ENCODE data around the gene CCDC69.

Gene CCDC69

DNA sequence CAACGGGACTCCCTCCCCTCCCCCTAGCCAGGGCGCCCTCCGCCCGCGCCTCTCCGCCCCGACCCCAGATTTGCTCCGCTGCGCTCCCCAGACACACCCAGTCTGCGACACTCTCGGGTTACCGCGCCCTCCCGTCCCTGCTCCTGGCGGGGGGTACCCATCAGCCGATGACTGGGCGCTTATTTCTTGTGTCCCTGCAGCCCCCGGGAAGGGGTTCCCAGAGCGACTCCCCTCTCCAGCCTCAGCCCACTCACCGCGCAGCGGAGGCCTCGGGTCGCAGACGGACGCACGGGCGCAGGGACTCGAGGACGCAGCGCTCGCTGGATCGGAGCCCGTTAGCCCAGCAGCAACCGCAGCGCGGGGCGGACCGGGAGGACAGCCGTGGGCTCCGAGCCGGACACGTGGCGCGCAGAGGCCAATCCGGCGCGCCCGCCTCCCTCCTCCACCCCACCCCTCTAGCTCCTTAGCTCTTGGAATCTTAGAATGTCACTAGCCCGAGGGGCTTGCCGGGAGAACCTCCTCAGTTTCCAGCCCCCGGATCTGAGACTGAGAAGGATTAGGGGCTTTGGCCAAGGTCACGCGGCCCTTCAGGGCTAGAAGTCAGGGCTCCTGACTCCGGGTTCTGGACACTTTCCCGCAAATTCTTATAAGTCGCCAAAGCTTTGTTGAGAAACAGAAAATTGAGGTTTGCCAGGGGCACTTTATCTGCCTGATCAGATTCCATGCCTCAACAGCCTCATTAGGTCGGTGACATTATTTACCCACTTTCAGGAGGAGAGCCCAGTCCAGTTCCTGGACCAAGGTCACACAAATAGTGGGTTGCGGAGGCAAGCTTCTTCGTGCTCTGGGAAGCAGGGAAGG lies 66.2 kb downstream of the CCDC69 start, which contains the start of gene ANXA6:
Gene ANXA6, minus strand, starts transcription at position 354 of the 861 bp plus-strand sequence. CDS start 9,878 bp downstream, outside the sequence.
- peak; percentile 37 for DNase-seq

DNA sequence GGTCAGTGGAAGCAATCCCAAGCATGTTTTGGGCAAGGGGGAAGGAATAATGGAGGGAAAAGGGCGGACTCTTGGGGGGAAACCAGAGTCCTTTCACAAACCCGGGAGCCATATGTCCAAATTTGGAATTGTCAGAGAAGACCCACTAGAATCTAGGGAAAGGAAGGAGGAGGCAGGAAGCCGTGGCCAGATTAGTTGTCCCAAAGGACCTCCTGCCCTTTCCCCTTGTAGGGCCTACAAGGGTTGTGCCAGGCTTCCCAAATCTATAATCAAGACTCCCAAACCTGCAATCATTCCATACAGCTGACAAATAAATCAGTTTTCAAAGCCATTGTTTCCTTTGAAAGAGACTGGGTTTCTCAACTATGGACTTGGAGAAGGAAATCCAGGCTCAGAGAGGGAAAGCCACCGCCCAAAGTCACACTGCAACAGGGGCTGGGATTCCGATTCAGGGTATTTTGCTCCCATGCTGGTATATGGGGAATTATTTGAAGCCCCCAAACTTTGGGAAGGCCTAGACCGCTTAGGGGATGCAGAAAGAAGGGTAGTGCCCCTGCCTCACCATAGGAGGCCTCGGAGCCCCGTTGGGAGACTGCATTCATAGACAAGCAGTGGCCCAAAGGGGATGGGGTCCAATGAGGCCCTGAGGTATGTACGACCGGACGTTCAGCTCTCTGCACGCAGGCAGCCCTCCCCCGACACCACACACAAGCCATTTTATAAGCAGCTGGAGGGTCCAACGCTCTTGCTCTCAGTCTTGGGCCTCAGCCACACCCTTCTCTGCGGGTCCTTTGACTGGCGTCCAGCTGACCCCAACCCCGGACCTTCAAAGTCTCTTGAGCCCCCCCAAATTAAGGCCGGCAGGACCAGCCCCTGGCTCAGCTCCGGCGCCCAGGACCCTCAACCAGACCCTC lies 67.1 kb downstream of the CCDC69 start:
- peak; percentile 22 for DNase-seq

DNA sequence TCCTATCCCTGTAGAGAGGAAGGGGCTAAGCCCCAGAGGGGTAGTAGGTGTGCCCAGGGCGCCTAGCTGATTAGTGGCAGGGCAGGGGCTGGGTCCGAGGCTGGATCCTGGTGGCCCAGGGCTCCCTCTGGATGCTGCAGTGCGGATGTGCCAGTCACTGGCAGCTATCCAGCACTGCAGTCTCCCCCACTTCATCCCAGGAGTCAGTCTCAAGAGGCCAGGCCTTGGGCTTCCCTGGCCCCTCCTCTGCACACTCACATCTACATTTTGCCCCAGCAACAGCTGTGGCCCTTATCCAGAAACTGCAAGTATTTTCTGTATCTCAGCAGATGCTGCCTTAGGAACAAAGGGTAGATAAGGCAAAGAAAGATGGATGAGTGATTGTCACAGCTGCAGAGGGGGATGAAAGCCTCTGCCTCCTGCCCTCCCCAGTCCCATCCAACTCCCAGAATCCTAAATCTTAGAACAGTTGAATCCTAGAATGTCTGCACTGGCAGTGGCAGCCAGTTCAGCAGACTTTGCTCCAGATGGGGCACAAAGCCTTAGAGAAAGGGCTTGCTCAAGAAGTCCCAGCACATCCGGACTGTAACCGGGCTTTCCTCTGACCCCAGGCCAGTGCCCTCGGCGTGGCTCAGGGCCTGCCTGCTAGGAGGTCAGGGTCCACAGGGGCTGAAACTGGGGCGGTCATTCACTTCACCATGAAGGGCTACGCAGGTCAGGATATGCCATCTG lies 68.0 kb downstream of the CCDC69 start:
- peak; percentile 20 for DNase-seq

DNA sequence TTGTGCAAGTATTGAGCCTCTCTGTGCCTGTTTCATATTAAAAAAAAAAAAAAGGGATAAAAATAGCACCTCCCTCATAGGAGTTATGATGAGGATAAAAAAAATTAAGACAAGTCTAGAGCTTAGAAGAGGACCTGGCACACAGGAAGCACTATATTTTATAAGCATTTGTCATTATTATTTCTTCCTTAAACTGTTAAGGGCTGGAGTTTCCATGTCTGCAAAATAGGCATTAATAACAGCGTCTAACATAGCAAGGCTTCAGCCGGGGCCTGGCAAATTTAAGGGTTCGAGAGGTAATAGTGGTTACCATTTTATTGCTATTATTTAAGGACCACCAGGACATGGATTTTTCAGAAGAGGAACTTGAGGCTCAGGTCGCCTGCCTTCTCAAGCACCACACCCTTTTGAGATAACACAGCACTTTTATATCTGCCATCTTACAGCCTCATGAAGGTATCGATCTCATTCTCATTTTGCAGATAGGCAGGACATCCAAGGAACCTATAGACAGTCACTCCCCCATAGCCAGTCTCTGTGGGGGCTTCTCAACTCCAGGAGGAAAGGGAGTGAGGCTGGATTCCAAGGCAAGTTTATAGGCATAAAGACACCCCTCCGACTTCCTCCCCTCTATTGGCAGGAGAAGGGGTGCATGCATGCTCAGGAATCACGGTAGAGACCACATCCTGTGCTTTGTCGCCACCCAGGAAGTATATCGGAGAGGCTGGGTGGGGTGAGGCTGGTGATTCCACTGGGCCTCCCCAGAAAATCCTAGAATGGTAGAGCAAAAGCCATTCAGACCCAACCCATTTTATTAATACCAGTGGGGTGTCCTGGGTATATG lies 68.7 kb downstream of the CCDC69 start:
- no peak for DNase-seq

DNA sequence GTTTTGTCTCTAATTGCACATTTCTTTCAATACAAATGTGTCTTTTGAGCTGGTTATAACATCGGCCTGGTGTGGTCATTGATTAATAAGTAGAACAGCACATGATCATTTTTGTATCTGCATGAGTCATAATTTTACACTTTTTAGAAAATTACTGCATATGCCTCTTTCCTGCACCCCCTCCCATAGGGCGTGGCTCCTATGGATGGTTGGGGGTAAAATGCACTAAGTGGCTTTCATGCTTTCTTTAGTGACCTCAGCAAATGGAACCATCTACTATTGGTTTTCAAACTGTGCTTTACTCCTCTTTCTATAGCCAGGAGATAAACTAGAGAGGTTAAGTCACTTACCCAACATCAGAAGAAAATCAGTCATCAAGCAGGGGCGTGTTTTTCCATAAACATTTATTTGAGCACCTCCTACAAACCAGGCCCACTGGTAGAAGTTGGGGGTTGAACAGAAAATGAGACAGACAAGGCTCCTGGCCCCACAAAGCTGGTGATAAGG lies 70.1 kb downstream of the CCDC69 start:
- DNase-seq, result no peak

DNA sequence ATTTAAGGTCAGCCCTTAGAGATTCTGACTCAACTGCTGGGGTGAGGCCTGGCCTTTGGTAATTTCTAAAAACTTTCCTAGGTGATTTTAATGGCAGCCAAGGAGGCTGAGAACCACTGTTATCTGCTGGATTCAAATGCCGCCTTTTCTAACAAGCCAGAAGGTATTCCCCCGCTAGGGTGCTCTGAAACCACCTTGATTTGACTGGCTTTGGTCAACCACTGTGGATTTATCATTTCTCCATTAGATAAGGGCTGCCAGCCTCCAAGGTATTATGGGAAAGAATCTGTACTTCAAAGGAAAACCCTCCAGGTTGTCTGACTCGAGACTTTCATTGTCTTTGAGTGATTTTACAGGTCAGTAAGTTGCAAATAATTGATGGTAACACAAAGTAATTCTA lies 70.6 kb downstream of the CCDC69 start:
- DNase-seq, result no peak

DNA sequence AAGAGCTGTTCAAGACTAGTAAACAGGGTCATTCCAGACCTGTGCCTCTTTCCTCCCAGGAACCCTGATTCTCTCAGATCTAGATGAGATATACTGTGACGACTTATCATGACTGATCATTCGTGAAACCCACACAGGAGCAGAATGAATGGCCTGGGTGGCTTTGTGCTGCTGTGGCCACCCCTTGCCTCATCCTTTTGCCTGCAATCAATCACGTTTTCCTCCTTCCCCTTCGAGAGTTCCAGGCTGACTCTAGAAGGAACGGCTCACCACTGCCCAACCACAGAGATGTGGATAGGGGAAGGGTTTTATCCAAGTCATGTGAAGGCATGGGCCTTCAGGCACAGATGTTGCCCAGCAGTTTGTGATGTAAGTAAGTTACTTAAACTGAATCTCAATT lies 72.1 kb downstream of the CCDC69 start:
- DNase-seq, result no peak

DNA sequence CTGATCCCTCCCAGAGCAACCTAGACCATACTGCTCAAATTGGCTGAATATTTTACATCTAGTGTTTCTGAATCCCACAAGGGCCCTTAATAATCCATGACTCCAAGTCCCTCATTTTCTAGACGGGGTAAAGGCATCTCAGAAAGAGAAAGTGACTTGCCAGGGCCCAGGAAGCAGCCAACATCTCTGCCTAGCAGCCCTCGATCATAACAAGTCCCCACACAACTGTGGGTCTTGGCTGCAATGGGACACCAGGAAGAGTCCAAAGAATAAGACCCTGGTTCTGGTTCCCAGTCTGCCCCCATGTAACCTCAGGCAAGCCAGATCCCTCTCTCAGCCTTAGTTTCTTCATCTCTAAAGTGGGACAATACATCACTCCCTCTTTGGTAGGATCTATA lies 72.6 kb downstream of the CCDC69 start:
- DNase-seq, result no peak

DNA sequence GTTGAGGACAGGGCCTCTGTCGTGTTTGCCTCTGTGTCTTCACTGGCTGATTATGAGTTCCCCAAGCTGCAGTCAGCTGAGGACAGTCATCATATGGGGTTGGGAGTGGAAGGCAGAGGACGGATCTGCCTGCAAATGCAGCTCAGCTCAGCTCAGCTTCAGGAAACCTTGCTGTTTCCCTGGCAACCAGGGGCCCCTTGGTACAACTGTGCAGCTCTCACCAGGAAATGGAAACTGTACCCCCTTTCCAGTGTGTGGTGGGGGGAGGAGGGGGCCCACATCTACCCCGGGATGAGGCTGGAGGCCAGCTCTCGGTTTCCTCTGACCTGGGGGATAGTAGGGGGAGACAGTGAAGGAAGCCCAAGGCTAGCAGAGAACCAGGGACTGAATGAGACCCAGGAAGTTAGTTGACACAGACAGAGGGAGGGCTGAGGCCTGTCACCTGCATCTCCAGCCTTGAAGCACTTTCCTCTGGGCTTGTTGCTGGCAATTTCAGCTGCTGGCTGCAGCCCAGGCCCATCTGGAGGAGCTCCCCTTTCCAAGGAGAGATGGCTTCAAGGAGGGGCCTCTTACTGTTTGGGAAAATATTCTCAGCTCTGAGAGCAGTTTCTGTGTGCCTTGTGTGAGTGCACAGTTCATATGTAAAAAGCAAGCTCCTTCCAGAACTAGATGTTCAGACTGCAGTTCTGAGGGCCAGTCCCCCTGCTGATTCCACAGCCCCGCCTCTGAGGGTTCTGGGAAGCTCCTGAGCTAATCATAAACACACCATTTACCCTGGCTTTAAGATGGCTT lies 73.2 kb downstream of the CCDC69 start:
- peak; percentile 62 for DNase-seq

DNA sequence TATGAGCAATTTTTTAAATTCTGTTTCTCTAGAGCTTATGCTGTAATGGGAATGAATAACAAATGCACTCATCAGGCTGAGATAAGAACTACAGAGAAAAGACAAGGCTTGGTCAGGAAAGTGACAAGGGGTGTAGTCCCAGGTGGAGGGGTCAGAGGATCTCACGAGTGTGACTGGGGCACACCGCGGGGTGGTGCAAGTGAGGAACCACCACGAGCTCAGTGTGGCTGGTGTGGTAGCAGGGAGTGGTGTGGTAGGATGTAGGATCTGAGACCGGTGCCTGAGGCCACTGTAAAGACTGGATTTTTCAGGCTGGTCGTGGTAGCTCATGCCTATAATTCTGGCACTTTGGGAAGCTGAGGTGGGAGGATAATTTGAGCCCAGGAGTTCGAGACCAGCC lies 75.3 kb downstream of the CCDC69 start:
- DNase-seq, result no peak

DNA sequence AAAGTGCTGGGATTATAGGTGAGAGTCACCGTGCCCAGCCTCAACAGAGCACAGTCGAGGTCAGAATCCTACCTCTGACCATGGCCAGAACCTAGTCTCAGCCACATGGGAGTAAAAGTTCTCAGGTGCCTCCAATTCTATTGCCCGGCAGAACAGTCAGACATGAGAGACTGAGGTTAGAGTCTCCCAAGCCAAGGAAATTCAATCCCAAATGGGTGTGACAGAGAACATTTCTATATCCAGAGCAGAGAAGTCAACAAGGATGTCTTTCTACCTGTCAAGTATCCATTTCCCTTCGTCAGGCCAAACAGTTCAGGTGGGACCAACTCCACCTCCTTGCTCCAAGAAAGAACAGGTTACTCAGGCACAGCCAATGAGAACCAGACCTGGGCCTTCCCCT lies 76.9 kb downstream of the CCDC69 start:
- no peak for DNase-seq

DNA sequence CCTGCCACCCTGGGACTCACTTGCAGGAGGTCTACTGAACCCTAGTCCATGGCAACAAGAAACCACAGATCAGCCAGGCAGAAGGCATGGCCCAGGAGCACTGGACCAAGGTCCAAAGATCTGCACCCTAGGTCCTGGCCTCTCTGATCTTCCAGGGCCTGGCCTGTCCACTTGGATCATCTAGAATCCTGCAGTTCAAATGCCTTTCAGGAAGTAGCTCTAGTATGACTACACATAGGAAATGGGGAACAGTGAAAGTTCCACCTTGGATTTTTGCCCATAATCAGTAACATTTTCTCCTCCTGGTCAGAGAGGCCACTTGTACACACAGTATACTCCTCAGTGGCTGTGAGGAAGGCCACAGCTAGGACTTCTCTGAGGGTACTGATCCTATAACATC lies 77.8 kb downstream of the CCDC69 start:
- no peak for DNase-seq

DNA sequence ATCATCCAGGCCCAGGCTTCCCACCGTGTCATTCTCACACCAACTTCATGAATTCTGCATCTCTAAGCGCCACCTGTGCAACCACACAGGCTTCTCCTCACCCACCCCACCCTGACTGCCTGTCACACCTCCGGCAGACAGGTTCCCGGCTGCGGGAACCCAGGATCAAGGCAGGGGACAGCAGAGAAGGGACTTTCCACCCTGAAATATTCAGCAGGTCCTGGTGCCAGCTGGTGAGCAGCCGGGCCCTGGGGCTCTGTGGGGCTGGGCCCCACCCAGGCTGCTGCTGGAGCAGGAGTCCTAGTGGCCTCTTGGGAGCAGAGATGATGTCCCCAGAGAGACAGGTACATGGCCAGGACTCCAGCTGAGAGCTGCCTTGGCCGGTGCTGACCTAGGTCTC lies 79.0 kb downstream of the CCDC69 start:
- no peak for DNase-seq

DNA sequence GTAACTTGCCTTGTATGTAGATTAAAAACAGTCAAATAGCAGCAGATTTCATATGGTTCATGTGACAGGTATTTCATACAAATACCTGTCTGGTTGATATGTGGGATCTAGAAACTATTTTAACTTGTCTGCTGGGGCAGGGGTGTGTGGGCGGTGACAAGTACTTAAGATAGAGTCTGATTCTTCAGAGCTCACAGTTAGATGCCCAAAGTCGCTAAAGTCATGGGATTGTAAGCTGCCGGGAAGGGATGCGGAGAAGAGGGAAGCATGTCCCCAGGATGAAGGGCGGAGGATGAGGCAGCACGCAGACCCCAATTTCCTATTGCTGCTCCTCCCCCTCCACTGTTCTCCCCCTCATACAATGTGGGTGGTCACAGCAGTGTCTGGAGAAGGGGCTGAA lies 79.6 kb downstream of the CCDC69 start:
- no peak for DNase-seq

DNA sequence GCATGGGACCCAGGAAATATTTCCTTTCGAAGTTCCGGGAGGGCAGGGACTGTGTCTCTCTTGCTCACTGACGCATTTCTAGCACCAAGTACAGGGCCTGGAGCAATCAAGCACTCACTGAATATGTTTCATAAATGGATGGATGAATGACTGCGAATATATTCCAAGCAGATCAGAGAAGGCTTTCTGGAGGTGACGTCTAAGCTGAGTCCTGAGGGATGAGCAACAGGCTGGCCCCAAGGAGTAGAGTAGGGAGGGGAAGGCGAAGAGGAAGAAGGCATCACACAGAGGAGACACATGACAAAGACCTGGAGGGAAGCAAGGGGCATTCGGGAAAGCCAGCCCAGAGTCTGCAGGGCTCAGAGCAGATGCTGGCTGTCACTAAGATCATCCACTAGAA lies 80.2 kb downstream of the CCDC69 start:
- no peak for DNase-seq

DNA sequence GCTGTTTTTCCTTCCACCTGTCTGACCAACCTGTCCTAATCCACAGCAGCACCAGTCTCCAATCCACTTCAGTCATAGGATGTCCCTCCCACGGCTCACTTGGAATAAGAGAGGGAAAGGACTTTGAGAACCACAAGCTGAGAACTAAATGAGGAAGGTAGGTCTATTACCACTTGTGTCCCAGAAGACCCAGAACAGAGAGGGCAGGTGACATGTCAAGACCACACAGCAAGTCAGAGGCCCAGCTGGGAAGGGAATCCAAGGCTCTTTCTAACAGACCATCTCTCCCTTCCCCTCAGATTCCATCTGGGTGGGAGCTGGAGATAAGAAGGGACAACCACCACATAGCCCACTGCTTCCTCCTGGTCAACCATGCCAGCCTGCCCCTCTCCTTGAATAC lies 81.0 kb downstream of the CCDC69 start:
- DNase-seq, result no peak

DNA sequence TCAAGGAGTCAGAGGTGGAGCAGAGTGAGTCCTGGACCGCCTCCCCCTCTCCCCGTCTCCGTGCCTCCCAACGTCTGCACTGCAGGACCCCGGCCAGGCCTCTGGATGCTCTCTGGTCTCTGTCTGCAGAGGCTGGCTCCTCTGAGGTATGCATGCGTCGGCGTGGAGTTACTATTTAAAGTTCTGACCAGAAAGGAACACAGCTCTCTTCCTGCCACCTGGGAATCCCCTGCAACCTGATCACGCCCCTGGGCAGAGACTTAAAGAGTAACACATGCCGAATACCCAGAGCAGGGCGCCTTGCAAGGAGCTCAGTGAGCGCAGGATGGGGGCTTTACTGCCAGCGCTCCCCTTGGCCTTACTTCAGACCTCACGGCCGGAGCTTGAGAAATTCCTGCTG lies 82.4 kb downstream of the CCDC69 start:
- DNase-seq, result no peak

DNA sequence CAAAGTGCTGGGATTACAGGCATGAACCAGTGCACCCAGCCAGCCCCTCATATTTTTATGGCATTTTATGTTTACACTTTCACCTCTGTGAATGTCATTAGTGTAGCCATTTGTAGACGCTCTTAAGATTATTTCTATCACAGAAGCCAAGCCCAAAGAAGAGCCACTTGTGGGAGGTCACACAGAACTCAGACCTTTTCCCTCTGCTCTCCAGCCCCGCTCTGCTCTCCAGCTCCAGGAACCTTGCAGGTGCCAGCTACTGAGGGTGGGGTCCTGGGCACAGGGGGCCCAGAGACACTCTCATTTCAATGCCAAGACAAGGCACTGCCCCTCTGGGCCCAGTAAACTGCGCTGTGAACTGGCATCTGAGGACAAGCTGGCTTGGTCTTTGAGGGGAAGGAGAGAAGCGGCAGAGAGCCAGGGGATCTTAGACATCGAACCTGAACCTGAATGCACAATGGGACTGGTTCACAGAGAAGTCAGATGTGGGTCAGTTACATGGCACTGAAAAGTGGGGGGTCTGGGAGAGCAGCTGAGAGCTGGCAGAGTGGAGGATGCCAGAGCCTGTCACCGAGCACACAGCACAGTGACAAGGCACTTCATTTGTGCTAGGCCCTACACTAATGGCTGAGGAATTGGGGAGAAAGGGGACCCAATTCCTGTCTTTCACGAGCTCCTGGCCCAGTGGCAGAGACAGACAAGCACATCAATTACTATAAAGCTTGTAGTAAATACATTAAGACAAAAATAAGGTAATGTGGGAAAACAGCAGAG lies 83.0 kb downstream of the CCDC69 start:
- no peak for DNase-seq

DNA sequence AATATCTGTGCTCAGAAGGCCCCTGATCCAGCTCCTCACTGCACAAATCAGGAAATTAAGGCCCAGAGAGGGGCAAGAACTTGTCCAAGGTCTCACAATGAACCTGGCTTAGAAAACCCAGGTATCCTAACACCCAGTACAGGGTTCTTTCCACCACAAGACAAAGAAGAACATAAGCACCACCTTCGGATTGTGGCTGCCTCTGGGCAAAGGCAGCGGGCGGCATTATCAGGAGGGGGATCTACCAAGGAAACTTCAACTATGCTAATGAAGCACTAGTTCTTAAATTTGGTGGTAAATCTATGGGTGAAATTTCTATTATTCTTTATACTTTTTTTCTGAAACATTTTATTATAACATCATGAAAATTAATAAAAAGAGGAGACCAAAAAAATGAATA lies 84.2 kb downstream of the CCDC69 start:
- no peak for DNase-seq

DNA sequence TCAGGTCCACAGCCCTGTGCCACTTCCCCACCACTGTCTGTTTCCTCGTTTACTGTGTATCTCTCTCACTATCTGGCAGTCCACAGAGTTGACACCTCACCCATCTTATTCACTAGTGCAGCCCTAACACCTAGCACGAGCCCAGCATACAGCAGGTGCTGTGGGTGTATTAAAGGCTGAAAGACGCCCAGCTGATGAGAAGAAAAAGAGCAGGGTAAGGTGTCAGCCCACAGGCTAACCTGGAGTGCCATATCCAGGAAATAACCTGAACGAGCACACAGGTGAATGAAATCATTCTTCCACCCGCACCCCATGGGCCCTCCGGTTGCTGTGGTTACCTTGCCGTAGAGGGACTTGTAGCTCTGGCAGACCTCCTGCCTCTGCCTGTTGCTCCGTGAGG lies 84.9 kb downstream of the CCDC69 start:
- DNase-seq, result no peak

Measured in NCI-H2227 treated with DMSO at 0.1 percent for 48 hours (cell line).